LNCAP (cell line): ENCODE data around the gene FBXO10.

Experiments
- TF ChIP-seq, protein P1 (sequence below): fragments of 450-650 bp; IDR thresholded peaks from 2 replicates; pipeline ENCODE4 v1.5.1; 2017; ENCODE audit warnings: mild to moderate bottlenecking

The FBXO10 gene

DNA sequence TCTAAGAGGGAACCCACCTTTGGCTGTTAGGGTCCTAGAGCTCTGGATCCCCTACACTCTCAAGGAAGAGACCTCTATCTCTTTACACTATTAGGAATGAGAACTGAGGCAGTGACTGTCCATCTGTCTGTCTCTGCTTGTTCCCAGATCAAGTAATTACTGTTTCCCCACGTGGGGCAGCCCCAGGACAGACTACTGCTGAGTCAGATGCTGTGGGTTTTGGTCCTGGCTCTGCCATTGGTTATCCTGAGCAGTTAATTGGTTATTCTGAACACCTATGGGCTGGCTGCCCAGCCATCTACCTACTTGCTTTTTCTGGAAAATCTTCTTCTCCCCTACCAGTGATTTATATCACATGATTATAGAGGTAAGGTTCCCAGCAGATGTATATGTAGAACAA is 33.3 kb downstream of the FBXO10 start:
- TF ChIP-seq, protein P1, sequence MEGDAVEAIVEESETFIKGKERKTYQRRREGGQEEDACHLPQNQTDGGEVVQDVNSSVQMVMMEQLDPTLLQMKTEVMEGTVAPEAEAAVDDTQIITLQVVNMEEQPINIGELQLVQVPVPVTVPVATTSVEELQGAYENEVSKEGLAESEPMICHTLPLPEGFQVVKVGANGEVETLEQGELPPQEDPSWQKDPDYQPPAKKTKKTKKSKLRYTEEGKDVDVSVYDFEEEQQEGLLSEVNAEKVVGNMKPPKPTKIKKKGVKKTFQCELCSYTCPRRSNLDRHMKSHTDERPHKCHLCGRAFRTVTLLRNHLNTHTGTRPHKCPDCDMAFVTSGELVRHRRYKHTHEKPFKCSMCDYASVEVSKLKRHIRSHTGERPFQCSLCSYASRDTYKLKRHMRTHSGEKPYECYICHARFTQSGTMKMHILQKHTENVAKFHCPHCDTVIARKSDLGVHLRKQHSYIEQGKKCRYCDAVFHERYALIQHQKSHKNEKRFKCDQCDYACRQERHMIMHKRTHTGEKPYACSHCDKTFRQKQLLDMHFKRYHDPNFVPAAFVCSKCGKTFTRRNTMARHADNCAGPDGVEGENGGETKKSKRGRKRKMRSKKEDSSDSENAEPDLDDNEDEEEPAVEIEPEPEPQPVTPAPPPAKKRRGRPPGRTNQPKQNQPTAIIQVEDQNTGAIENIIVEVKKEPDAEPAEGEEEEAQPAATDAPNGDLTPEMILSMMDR: no peak

DNA sequence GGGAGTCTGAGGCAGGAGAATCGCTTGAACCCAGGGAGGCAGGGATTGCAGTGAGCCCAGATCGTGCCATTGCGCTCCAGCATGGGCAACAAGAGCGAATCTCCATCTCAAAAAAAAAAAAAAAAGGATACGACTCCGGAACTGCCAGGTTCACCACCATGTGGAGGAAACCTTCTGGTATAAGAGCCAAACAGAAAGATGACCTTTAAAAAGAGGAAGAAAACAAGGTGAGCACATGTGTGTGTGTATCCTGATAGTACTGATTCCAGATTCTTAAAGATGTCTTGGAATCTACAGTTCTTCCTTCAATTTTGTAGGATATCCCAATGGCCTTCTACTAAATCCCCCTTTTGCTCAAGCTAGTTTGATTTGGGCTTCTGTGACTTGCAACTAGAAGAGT is 33.7 kb downstream of the FBXO10 start:
- TF ChIP-seq, protein P1: no peak

DNA sequence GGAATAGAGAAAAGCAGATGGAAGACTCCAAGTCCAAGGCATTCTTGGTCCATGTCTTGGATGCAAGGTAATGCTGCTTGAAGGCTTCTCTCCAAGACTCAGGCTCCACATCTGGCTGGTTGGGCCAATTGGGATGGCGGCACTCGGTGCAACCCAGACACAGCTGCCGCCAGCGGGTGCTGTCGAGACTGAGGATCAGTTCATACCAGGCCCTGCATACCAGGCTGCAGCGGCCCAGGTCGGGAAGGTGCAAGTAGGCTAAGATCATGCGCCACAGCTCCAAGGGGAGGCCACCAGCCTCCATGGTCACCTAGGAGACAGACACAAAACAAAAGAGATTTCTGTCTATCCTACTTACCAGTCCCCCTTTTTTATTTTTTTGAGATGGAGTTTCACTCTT is 34.7 kb downstream of the FBXO10 start:
- TF ChIP-seq, protein P1: no peak

DNA sequence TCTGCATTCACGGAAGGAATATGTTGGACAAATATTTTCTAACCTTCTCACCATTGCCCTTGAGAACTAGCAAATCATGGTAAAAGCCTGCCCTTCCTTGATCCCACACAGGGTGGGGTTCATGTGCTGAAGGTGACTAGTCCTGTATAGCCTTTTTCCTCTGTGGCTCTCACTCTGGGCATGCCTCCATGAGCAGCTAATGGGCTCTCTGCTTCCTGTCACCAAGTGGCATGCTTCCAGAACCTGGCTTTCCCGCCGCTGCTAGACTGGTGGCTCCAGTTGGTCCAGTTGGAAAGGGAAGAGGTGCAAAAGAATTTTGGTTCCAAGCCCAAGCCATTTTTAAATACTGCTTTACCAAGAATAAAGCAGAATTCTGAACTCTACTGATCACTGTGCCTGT is 35.5 kb downstream of the FBXO10 start:
- TF ChIP-seq, protein P1: peak; percentile 27; the same call in 1 of the 2 replicates

DNA sequence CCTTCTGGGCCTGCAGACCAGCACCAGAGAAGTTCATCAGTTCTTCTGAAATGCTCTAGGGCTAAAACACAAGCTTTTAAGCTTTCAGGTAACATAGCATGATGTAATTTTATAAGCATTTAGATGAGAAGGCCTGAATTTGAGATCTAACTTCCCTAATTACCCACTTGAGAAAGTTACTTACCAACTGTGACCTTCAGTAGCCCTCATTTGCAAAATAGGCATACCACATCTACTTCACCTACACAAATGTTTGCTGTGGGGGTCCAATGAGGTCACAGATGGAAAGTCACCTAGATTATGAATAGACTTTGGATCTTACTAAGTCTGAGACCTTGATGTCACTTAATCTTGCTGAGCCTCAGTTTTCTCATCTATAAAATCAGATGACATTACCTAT is 36.5 kb downstream of the FBXO10 start:
- TF ChIP-seq, protein P1: no peak

DNA sequence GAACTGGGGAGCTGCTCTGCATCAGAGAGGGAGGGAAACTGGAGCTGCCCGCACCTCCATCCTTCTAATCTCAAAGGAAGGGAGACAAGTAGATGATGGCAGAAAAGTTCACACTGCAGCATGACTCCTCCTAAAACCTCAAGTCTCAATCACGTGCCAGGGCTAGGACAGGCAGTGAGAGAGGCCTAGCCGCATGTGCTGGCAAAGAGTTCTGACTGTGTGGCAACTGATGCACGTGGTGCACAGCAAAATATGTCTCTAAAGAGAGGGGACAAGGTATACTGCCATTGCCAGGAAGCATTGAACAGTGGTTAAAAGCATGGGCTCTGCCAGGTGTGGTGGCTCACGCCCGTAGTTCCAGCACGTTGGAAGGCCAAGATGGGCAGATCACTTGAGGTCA is 38.1 kb downstream of the FBXO10 start:
- TF ChIP-seq, protein P1: no peak

DNA sequence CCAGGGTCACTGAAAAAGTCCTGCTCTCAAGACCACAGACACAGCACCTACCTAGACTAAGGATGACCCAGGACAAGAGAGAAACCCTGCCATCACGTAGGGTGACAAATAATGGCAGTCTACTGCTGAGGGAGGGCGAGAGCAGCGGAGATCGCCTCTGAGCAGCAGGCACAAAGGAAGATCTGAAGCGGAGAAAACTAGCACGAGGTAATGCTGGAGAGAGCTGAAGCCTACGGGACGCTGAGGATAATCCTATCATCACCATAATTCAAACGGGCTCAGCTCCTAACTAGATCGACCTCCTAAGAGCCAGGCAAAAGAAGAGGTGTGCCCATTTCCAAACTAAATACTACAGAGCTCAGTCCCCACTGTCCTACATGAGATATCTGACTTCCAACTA is 41.3 kb downstream of the FBXO10 start:
- TF ChIP-seq, protein P1: no peak

DNA sequence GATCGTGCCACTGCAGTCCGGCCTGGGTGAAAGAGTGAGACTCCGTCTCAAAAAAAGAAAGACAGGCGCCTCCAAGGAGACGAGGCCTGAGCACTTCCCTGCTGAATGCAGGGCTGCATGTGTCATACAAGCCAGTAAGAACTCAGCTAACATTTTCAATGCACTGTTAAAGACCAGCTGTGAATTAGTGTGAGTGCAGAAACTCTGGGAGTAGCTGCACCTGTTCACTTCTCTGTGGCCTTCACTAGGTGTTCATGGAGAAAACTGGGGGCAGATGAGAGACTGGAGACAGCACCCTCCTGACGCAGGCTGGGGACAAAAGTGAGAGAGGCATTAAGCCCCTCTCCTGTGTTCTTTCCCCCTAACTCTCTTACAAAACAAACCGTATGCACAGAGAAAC is 41.8 kb downstream of the FBXO10 start:
- TF ChIP-seq, protein P1: no peak
